Endothelial cell of umbilical vein (primary cell): Measurements from ENCODE around the gene SS18L1. TPM values are rescaled to one million over a fixed set of nuclear protein-coding genes. Genes with fewer than 3 reads are reported as not detected.

ENCODE experiments used
- BruUV-seq: library from RNA; stranded (reverse); fragments of 400-500 nt; replicated peaks from 2 replicates; lab custom pipeline; 2021; lab: Mats Ljungman, UMichigan
- CTCF ChIA-PET: fragments of 300-600, 350-600 bp; sonication (Branson Sonifier 250); formaldehyde crosslinking; loops from one replicate; lab custom pipeline; 2021; ENCODE audit warnings: antibody characterized with exemption, inconsistent platforms; lab: Charles Lee
- POLR2A ChIA-PET: fragments of 300-600, 350-600 bp; sonication (Branson Sonifier 250); formaldehyde crosslinking; loops from one replicate; lab custom pipeline; 2021; ENCODE audit warnings: antibody characterized with exemption, inconsistent platforms; lab: Charles Lee
- DNase-seq: peaks from one replicate; pipeline ENCODE4 v3.0.0-alpha.2; 2011; ENCODE audit warnings: low read depth, low spot score
- FAIRE-seq: peaks from 2 replicates; lab custom pipeline; 2011; peaks lifted over from hg19 to GRCh38; lab: Jason Lieb, UNC
- H2AFZ ChIP-seq: 2 replicates; pipeline ENCODE4 v1.6.0; 2012; ENCODE audit warnings: low read depth, low read length, control low read depth, inconsistent platforms
- H3K27ac ChIP-seq: 2 replicates; pipeline ENCODE4 v1.5.1; 2011; ENCODE audit warnings: low read depth, mild to moderate bottlenecking, control low read depth, low read length, moderate library complexity; ENCODE audit not compliant: insufficient read depth
- H3K27me3 ChIP-seq, 2 experiments: 2 replicates each; pipeline versions ENCODE4 v1.6.0 to v1.6.1; 2011; ENCODE audit warnings: low read length in 2 of 2, mixed read lengths in 1 of 2; ENCODE audit not compliant: control insufficient read depth in 2 of 2, insufficient read depth in 2 of 2
- H3K36me3 ChIP-seq, 2 experiments: 2 replicates in 1 of 2; 3 replicates in 1 of 2; pipeline ENCODE4 v1.5.1; 2011; ENCODE audit warnings: low read length in 2 of 2, mild to moderate bottlenecking in 1 of 2, moderate library complexity in 1 of 2; ENCODE audit not compliant: control insufficient read depth in 2 of 2, insufficient read depth in 2 of 2; ENCODE audit errors: extremely low read depth in 1 of 2
- H3K4me1 ChIP-seq: 3 replicates; pipeline ENCODE4 v1.5.1; 2011; ENCODE audit warnings: mild to moderate bottlenecking, low read length; ENCODE audit not compliant: control insufficient read depth, insufficient read depth; ENCODE audit errors: extremely low read depth
- H3K4me2 ChIP-seq: 2 replicates; pipeline ENCODE4 v1.6.1; 2011; ENCODE audit warnings: low read length, control low read depth, mixed read lengths; ENCODE audit not compliant: insufficient read depth
- H3K4me3 ChIP-seq, 3 experiments: fragments of 200-600 bp in 1 of 3; sonication (generic), shearing (Covaris generic) in 1 of 3; replicated peaks in 1 of 3; 2 replicates each; pipeline ENCODE4 v1.5.1; 2011 to 2016; ENCODE audit warnings: control low read depth in 3 of 3, low read length in 3 of 3, mild to moderate bottlenecking in 2 of 3, inconsistent platforms in 1 of 3, low read depth in 1 of 3, moderate library complexity in 1 of 3; ENCODE audit not compliant: insufficient read depth in 1 of 3
- H3K79me2 ChIP-seq: 2 replicates; pipeline ENCODE4 v1.6.0; 2012; ENCODE audit warnings: low read length, inconsistent platforms; ENCODE audit not compliant: control insufficient read depth, insufficient read depth
- H3K9ac ChIP-seq: replicated peaks from 2 replicates; pipeline ENCODE3; 2011; ENCODE audit warnings: low read length, control low read depth; ENCODE audit not compliant: insufficient read depth; ENCODE audit errors: extremely low read depth
- H3K9me1 ChIP-seq: replicated peaks from 3 replicates; pipeline ENCODE4 v1.6.0; 2011; ENCODE audit warnings: mild to moderate bottlenecking, low read length; ENCODE audit not compliant: control insufficient read depth, insufficient read depth; ENCODE audit errors: extremely low read depth
- H3K9me3 ChIP-seq: replicated peaks from 2 replicates; pipeline ENCODE4 v1.5.1; 2012; ENCODE audit warnings: low read length, inconsistent platforms; ENCODE audit not compliant: control insufficient read depth, insufficient read depth
- H4K20me1 ChIP-seq: replicated peaks from 2 replicates; pipeline ENCODE3; 2011; ENCODE audit warnings: mild to moderate bottlenecking, low read length; ENCODE audit not compliant: control insufficient read depth, insufficient read depth; ENCODE audit errors: extremely low read depth
- CTCF ChIP-seq, 2 donors: IDR thresholded peaks; 1 replicate in 1 of 2; 2 replicates in 1 of 2; pipeline ENCODE4 v1.5.1; 2011; ENCODE audit warnings: low read length in 2 of 2, mild to moderate bottlenecking in 2 of 2, moderate library complexity in 2 of 2, control low read depth in 1 of 2, inconsistent platforms in 1 of 2, low read depth in 1 of 2; ENCODE audit not compliant: insufficient read depth in 1 of 2; ENCODE audit errors: extremely low read depth in 1 of 2
- EZH2 ChIP-seq: IDR thresholded peaks from 2 replicates; pipeline ENCODE4 v1.6.1; 2012; ENCODE audit warnings: borderline replicate concordance, low read depth, mild to moderate bottlenecking, moderate library complexity, low read length, inconsistent platforms; ENCODE audit not compliant: severe bottlenecking
- FOS ChIP-seq: IDR thresholded peaks from 2 replicates; pipeline ENCODE4 v1.6.1; 2011; ENCODE audit warnings: mild to moderate bottlenecking, low read length, moderate library complexity, borderline replicate concordance; ENCODE audit not compliant: insufficient read depth
- GATA2 ChIP-seq: IDR thresholded peaks from 2 replicates; pipeline ENCODE4 v1.7.0; 2011; ENCODE audit warnings: low read depth, mild to moderate bottlenecking, moderate library complexity, mixed read lengths, low read length; ENCODE audit not compliant: insufficient read length, insufficient read depth
- JUN ChIP-seq: IDR thresholded peaks from 2 replicates; pipeline ENCODE4 v1.6.1; 2011; ENCODE audit warnings: borderline replicate concordance, low read depth; ENCODE audit not compliant: insufficient read length, insufficient read depth
- MAX ChIP-seq: IDR thresholded peaks from 2 replicates; pipeline ENCODE4 v1.6.1; 2011; ENCODE audit not compliant: insufficient read depth, insufficient read length
- MYC ChIP-seq: IDR thresholded peaks from one replicate; pipeline ENCODE4 v1.6.1; 2011; ENCODE audit warnings: mild to moderate bottlenecking, low read depth, low read length
- POLR2A ChIP-seq: IDR thresholded peaks from 2 replicates; pipeline ENCODE4 v1.6.1; 2012; ENCODE audit warnings: low read depth, mild to moderate bottlenecking, control low read depth, low read length
- POLR2AphosphoS5 ChIP-seq: IDR thresholded peaks from 2 replicates; pipeline ENCODE4 v1.6.1; 2012; ENCODE audit warnings: low read depth, mild to moderate bottlenecking, control low read depth, low read length, moderate library complexity; ENCODE audit not compliant: insufficient read depth
- dilution Hi-C: fragments of 300-500 bp; cut with MboI; formaldehyde crosslinking; loops from one replicate; pipeline ENCODE4 v1.15.0; 2019; ENCODE audit warnings: low sequenced_read_pairs; ENCODE audit not compliant: extremely low pct_ligation_motif_present
- intact Hi-C: fragments of 100-400 bp; cut with micrococcal nuclease; formaldehyde crosslinking; loops from one replicate; pipeline ENCODE4 v1.10.0; 2022
- polyA plus RNA-seq, 4 experiments: library from polyadenylated mRNA; depleted of rRNA in 3 of 4; stranded (reverse) in 3 of 4; unstranded in 1 of 4; fragments of >200 nt; gene quantifications; 2 replicates each; pipeline versions ENCODE4 v1.2.1 to v1.2.3, GENCODE V29; 2011 to 2012; ENCODE audit warnings: missing spikeins in 1 of 4
- total RNA-seq: library from RNA; stranded (reverse); gene quantifications from 2 replicates; pipeline ENCODE4 v1.2.3, GENCODE V29; 2021

Gene SS18L1
- total and polyA plus RNA-seq, 2 donors (not counting 3 experiments of a cell fraction or from before 2014, with no cell fraction given), result 15.4 to 21.7 TPM

- no peak overlapping the region for H3K4me2 ChIP-seq
- no peak overlapping the region for H3K4me3 ChIP-seq
- no peak overlapping the region for H3K9ac ChIP-seq
- no TSS peak for BruUV-seq
- FAIRE-seq (no peak), DNase-seq (no peak)
- intact Hi-C loops (no loop called here), dilution Hi-C loops (no loop called here)
- no peaks in the 10 kb centered on the region for H3K27me3 ChIP-seq
- no peak overlapping the region for H2AFZ ChIP-seq
- H3K36me3 ChIP-seq, result peaks cover 2 to 34% of the 10 kb centered on the region in 2 experiments
- no peaks in the 10 kb centered on the region for H3K9me3 ChIP-seq
- no peak overlapping the region for H3K27ac ChIP-seq
- H3K79me2 ChIP-seq, result no peaks in the 10 kb centered on the region
- TF ChIP-seq POLR2A (no peak), MAX (no peak), FOS (no peak), CTCF (IDR thresholded peaks at IDR 0.05; ENCODE audit: extremely low read depth in 1 of 2, insufficient read depth in 1 of 2, low read depth in 1 of 2, low read length in 2 of 2) (no peak), GATA2 (no peak), MYC (no peak), JUN (no peak), EZH2 (no peak), POLR2AphosphoS5 (no peak)
- no peaks in the 10 kb centered on the region for H4K20me1 ChIP-seq
- ChIA-PET POLR2A (interaction anchor here (0.7 kb wide), 1 partner anchor 17 kb away, joined by 4 read pairs; no protein-coding TSS in a partner anchor), CTCF (no interaction called here)
- H3K9me1 ChIP-seq, result no peaks in the 10 kb centered on the region
- H3K4me1 ChIP-seq, result no peaks in the 10 kb centered on the region
Measured at GRCh38 chr20:62168061-62168460, 24.5 kb downstream of the SS18L1 start.
